HuH-7 (cell line): ENCODE measurements around the gene PPP1R12C.
"Not testable (repeated sequence)": the region's sequence is repeated elsewhere in the genome, so short reads cannot be mapped to it uniquely, and the experiment has no call there.

Experiments
- DNase-seq: peaks from one replicate; pipeline ENCODE4 v3.0.0; 2011; ENCODE audit warnings: low spot score

Gene PPP1R12C

DNA sequence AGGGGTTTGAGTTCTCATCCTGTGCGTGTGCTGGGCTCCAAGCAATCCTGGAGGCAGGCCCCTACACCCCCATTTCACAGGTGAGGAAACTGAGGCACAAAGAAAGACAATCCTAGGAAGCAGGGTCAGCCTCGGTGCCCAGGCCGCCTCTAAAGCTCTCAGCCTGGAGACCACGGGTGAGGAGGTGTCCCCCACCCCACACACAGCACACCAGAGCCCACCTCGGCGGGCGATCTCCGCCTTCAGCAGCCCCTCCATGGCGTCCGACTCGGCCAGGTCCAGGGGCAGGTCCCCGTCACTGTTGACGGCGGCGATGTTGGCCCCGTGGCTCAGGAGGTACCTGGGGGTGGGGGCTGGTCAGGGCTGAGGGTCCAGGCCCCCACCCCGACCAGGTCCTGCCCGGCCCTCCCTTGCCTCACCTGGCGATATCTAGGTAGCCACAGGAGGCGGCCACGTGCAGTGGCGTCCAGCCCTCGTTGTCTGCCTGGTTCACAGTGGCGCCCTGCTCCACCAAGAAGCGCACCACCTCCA, 5.1 kb downstream of the PPP1R12C start:
- DNase-seq = no peak

DNA sequence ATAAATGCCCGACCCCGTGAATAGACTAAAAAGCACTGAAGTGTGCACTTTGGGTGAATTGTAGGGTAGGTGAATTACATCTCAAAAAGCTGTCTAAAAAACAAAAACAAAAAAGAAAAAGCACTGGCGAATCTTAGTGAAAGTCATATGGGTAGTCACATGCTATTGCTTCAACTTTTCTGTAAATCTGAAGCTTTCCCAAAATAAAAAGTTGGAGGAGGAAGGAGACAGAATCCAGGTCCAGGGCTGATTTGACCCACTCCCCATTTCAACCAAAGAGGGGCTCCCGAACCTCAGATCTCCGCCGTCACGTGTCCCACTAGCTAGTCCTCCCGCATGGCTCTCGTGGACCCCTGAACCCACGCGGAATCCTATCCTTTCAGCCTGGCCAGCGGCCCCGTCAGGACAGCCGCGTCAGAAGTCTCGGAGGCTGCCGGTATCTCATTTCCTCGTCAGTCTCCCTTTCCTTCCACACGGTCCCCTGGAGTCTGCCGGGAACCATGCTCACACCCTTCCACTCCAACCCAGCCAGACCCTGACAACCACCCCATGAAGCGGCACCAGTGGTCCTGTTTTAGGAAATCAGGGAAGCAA, 6.1 kb downstream of the PPP1R12C start:
- no peak for DNase-seq

DNA sequence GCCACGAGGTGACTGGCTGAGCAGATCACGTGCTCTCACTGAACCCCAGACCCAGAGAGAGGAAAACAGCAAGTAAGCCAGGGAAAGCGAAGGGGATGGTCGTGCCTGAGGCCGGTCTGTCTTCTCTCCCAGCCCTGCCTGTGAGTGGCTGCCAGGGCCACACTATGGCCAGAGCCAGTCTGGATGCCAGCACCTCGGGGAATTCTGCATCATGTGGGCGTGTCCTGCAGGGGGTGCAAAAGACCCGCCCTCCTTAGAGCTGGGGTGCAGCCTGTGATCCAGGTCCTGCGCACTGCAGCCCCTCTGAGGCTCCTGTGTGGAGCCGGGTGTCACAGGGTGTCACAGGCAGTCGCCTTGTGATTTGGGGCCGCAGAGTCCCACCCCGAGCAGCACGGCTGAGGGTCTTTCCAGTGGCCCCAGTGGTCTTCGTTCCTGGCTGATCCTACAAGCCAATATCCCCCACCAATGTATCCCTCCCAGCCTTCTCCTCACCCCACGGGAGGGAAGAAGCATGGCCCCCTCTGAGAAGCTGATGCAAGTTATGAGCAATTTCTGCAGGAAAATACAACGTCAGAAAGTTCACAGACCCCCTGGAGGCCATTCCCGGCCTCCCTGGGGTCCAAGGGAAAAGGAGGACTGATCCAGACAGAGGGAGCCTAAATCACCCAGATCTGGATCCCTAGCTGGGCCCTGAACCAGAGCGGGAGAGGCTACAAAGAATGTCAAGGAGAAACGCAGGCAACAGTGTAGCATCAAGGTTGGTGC, 7.7 kb downstream of the PPP1R12C start:
- no peak for DNase-seq

DNA sequence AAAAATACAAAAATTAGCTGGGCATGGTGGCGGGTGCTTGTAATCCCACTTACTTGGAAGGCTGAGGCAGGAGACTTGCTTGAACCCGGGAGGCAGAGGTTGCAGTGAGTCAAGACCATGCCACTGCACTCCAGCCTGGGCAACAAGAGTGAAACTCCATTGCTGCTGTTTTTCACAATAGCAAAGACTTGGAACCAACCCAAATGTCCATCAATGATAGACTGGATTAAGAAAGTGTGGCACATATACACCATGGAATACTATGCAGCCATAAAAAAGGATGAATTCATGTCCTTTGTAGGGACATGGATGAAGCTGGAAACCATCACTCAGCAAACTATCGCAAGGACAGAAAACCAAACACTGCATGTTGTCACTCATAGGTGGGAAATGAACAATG, 10.2 kb downstream of the PPP1R12C start:
- not testable (repeated sequence) for DNase-seq

DNA sequence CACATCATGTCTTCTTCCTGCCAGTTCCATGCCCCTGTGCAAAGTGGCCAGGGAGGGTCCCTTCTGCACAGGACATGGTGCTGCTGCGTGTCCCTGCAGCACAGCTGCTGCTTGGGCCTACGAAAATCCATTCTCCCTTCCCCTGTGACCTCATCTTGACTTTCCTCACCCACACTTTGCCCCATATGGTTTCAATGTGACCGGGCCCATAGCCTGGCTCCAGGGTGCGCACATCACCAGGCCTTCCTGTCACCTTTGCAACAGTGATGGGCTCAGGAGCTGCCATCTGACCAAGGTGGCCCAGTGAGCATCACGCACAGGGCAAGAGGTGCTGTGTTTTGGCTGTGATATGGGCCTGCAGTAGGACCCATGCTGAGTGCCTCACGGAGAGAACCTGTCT, 10.8 kb downstream of the PPP1R12C start:
- no peak for DNase-seq

DNA sequence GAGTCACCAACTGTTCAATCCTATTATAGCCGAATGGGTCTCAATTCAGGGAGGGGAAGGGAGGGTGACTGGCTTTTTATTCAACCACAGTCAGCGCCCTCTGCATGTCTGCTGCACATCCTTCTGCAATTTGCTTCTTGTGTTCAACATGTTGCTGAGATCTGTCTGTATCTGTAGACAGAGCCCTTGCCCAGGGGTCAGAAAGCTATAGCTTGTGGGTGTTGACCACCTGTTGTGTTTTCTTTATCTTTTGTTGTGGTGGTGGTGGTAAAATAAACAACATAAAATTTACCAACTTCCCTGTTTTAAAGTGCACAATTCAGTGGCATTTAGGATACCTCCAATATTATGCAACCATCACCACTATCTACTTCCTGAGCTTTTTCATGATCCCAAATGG, 12.2 kb downstream of the PPP1R12C start:
- no peak for DNase-seq

DNA sequence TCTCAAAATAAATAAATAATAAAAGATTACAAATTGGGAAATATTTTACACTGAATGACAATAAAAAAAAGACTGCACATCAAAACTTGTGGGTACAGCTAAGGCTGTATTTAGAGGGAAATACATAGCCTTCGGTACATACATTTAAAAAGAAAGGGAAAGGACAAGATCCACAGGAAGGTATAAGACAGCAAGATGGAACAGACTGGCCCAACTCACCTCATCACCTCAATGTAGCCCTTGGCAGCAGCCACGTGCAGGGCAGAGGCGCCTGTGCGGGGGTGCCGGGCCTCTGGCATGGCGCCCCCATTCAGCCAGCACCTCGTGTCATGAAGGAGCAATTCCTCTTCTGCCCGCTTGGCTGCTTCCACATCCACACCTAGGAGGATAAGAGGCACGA, 14.2 kb downstream of the PPP1R12C start:
- no peak for DNase-seq

DNA sequence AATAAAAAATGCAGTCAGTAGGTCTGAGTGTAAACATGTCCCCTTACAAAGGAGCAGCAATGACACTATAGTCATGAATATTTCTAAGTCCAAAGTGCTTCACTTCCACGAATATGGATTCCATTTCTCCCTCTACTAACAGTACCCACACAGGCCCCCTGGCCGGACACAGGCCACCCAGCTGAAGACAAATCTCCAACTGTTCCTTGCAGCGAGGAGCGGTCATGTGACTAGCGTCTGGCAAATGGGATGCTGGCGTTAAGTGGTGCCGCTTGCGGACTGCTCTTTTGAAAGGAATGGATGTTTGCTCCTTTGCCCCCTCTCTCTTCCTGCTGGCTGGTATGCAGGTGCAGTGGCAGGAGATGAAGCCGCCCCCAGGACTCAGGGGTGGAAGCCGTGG, 16.2 kb downstream of the PPP1R12C start:
- DNase-seq = no peak

DNA sequence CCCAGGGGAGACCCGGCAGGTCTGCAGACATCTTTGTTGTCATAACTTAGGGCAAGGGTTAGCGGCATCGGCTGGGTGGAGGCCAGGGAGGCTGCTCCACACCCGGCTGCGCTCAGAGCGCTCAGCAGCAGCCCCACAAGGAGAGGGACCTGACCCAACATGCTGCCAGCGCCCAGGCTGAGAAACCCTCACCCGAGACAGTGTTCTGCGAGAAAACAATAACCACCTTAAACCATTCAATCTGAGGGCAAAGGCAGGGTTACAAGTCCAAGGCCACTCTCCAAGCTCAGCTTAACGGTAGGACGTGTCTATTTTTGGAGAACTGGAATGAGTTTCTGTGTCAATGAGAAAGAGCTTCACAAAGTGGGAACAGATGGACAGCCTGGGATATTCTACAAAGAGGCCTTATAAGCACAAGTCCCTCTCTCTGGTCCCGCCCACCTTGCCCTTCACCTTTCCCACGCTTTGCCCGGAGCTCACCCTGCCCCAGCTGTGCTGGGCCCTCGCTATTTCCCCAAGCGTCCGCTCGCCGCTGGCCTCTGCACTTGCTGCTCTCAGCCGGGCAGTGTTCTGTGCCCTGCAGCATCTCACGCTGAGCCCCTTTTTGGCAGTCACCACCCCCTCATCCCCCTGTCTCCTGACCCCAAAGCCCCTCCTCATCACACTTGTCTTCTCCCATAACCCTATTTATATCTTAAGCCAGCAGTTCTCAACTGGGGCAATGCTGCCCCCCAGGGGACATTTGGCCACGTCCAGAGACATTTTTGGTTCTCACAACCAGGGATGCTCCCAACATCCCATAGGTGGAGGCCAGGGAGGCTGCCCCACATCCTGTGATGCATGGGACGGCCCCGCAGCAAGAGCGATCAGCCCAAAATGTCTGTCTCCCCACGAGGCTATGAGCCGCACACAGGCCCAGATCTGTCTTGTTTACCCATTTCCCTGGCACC, 17.6 kb downstream of the PPP1R12C start:
- DNase-seq = no peak

DNA sequence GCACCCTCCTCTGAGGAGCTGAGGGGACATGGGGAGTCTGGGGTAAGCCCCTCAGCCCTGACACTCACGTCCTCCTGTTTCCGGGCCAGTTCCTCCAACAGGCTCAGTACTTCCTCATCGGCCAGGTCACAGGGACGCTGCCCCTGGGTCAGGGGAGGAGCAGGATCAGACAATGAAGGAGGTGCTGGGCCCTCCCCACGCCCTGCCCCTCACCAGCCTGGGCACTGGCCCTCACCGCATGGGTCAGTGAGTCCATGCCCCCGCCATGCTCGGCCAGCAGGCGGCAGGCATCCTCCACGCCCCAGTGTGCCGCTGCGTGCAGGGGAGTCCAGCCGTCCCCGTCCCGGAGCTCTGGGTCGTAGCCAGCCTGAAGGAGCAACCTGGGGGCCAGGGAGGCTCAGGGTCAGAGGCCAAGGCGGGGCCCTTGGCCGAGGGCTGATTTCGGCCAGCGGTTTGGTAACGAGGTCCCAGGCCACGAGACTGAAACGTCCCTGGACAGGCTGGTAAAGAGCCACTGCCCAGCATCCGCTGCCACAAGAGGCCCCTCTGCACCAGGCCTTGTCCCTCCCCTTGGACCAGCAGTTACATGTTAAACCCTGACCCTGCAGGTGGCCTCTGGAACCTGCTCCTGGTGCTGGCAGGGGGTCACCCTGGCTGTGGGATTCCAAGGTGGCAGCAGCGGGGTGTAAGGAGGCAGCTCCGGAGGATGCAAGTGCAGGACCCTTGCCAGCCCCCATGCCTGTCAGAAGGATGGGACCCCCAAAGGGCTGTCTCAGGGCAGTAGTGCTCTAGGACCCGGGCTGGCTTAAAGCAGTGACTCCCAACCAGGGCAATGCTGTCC, 18.5 kb downstream of the PPP1R12C start:
- DNase-seq = no peak

DNA sequence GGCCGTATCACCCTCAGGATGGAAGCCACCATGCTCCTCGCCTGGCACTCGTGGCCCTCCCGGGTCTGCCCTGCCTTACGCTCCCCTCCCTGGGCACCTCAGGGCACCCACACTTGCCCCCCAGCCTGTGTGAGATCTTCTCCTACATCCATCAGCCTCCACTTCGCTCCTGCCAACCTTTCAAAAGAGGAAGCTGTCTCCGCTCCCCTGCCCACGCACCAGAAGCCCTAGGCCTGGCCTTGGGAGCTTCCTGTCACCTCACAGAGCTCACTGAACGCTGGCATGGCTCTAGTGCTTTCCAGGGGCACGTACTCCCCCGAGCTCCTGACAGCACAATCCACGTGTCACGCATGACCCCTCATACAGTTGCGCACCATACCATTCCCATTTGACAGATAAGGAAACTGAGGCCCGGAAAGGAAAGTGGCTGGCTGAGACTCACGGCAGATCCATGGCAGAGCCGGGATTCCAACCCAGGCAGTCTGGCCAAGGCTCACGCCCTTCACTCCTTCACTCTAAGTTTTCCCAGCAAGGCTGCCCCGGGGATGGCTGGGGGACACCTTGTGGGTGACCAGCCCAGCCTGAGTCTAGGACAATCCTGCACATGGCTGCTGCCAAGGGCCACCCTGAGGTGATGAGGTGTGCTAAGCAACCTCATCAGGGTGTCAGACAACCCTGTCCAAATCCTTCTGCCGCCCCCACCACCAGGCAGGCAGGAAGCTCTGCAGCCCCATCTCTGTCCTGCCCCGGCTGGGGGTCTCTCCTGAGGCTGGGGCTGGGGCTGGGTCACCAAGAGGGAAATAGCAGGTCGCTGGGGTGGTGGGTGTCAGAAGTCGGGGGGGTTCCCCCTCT, 19.3 kb downstream of the PPP1R12C start:
- DNase-seq = no peak

DNA sequence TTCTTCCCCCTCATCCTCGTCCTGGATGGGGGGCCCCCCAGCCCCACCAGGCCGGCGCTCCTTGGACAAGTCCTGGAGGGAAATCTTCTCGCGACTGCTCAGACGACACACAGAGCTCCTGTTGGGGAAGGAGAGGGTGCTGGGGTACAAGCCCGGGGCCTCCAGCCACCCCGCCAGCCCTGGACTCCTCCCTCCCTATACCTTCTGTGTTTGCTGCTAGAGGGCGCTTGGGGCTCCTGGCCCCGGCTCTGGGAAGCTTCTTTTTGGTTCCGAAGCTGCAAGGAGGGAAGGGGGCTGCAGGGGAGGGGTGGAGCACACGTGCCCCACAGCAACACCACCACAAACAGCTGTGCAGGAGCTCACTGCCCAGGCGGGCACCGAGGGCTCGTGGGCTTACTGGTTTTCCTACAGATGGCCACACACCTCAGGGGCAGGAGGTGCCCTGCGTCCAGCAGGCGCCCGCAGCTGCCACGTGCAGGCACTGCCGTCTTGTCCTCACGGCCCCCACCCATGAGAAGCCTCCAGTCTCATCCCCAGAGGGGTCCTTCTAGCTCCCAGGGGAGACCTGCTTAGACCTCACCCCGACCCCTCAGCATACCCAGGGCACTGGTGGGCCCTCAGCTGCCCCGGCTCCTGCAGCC, 21.3 kb downstream of the PPP1R12C start:
- no peak for DNase-seq

DNA sequence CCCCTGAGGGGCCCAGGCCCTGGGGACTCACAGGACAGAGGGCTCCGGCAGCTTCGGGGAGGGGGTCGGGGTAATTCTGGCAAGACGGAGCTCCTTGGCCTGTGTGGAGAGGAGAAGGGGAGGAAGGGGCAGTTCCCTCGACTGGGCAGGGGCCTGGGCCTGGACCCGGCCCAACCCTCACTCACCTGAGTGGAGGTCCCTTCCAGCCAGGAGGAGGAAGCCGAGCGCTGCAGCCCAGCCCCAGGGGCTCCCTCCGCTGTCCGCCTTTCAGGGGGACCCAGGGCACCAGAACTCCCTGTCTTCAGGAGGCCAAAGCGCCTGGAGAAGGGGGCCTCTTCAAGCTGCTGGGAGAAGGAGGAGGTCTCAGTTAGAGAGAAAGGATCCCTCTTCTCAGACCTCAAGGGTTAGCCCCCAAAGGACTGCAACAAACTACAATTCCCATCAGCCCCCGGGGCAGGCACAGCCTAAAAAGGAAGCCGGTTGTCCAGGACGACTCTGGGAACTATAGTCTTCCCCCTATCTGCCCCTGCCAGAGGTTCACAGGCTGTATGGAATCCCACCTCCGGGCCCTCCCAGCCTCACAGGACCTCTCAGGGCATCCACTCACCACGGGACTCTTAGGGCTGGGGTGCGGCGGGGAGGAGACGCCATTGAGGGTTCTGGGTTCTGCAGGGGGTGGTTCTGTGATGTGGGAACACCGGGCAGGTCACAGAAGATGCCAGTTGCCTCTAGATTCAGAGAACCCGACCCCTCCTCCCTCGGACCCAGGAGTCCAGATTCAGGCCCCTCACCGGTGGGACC, 22.0 kb downstream of the PPP1R12C start:
- no peak for DNase-seq

DNA sequence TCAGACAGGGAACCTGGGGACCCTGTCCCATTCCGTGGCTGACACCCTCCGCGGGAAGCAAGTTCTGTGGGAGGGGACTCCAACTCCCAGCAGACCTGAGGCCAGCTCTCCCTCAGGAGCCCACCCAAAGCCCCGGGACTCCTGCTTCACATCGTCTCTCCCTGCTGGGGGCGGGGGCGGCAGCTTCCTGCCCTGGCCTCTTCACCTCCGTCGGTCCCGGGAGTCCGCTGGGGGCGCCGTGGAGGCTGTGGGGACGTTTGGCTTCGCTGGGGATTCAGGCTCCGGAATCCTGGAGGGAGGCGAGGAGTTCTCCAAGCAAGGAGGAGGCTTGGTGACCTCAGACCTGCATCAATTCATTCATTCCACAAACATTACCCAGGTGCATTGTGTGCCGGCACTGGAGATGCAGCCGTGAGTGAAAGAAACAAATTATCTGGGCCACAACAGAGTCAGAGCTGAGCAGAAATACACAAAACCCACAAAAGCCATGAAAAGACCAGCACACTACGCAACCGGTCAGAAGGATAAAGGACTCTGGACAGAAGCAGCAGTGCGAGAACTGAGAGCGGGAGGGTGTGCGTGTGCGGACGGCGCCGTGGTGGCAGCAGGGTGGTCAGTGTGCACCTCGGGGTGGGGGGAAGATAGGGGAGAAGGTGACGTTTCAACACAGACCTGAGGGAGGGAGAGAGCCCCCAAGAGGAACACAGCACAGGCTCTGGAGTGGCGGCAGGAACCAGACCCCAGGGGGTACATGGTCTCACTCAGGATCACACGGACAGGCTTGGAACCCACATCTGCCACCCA, 22.8 kb downstream of the PPP1R12C start:
- DNase-seq = no peak

DNA sequence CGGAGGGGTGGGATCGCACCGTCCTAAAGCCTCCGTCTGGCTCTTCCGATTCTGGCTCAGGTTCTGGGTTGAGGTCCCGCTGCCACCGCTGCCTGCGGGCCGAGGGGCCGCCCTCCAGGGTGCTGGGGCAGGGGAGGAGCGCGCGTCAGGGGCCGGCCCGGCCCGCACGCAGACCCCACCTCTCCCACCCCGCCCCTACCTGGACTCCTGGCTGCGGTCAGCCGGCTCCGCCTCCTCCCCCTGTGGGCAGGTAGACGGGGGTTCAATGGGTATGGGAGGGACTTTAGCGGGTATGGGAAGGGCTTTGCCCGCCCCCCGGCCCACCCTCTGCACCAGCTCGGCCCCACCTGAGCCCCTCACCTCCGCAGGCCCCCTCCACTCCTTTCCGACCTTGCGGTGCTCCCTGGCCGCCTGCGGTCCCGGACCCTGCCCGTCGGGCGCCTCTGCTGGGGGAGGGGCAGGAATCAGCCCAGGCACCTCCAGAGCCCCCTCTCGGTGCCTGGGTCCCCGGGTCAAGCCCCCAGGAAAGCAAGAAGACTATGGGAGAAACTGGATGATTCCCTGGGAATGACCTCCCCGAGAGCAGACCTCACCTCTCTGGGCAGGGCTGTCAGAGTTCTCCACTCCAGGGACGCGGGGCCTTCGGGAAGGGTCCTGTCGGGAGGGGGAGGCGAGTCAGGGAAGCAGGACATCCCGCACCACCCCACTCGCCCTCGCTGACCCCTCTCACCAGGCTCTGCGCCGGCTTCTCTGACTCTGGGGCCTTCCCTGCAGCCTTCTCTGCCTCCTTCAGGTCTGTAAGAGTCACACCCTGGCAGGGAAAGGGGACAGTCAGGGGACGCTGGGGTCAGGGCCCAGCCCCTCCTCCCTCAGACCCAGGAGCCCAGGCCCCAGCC, 24.8 kb downstream of the PPP1R12C start:
- no peak for DNase-seq

DNA sequence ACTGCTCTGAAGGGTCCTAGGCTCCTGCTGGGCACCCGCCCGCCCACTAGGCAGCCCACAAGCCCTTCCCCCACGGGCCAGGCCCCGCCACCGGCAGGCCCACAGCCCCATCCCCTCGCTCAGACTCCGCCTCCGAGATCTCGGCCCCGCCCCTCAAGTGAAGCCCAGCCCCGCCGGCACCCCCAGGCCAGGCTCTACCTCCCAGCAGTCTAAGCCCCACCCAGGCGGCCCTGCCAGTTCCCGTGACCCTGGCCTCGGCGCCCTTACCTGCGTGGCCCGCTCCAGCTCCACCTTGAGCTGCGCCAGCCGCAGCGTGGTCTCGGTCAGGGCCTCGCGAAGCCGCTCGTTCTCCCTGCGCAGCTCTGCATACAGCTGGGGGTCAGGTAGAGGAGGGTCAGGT, 25.5 kb downstream of the PPP1R12C start:
- DNase-seq = no peak

DNA sequence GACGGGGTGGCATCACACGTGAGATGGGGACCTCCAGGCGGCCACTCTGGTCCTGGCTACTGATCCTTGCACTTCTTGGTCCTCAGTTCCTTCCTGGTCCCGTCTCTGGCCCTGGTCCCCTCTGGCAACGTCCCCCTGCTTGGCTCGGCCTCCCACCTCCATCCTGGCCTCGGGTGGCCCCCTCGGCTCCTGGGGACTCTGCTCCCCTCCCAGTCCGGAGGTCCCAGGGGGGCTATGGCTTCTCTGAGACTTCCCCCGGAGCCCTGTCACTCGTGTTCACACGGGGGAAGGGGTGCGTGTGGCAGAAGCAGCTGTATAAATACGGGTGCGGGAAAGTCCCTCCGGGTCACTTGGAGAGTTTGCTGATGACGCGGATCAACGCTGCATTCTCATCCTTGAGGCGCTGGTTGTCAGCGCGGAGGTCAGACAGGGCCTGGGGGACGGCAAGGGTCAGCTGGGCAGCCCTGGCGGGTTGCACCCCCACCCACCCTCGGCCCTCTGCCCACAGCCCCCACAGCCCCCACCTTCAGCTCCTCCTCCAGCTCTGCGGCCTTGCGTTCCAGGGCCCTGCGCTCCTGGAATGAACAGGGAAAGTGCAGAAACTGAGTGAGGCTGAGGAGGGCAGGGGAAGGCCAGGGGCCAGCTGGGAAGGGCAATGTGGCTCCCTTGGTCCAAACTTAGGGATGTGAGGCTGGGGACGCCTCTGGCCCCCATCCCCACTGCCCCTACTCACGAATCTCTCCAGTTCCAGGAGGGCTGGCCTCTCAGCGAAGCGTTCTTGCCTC, 26.1 kb downstream of the PPP1R12C start:
- DNase-seq = no peak
